Neural cell (in vitro differentiated cells): ENCODE measurements around the gene PERM1.

Experiments used
- EP300 ChIP-seq: fragments of 450-650 bp; conservative IDR thresholded peaks from 2 replicates; pipeline ENCODE4 v1.6.1; 2014; ENCODE audit warnings: antibody characterized with exemption, mild to moderate bottlenecking, moderate library complexity; ENCODE audit not compliant: poor library complexity, severe bottlenecking
- EZH2 ChIP-seq: fragments of 200-600, 300-800 bp; shearing (Covaris generic), sonication (generic); IDR thresholded peaks from 2 replicates; pipeline ENCODE4 v1.6.1; 2014; ENCODE audit warnings: antibody characterized with exemption, low read length, borderline replicate concordance, mild to moderate bottlenecking; ENCODE audit not compliant: insufficient read depth, poor library complexity, severe bottlenecking
- POLR2AphosphoS5 ChIP-seq: IDR thresholded peaks from 2 replicates; pipeline ENCODE4 v1.6.1; 2012
- RAD21 ChIP-seq: fragments of 450-650 bp; conservative IDR thresholded peaks from 2 replicates; pipeline ENCODE4 v1.6.1; 2014; ENCODE audit warnings: antibody characterized with exemption, mild to moderate bottlenecking, moderate library complexity
- REST ChIP-seq: IDR thresholded peaks from 2 replicates; pipeline ENCODE4 v1.6.1; 2012; ENCODE audit warnings: borderline replicate concordance
- SMC3 ChIP-seq: fragments of 450-650 bp; conservative IDR thresholded peaks from 2 replicates; pipeline ENCODE4 v1.6.1; 2014; ENCODE audit warnings: antibody characterized with exemption, mild to moderate bottlenecking, moderate library complexity; ENCODE audit not compliant: poor library complexity
- TF ChIP-seq, protein P1 (sequence below): fragments of 450-650 bp; IDR thresholded peaks from 2 replicates; pipeline ENCODE4 v1.5.1; 2014; ENCODE audit warnings: antibody characterized with exemption, mild to moderate bottlenecking, moderate library complexity; ENCODE audit not compliant: poor library complexity, severe bottlenecking

DNA sequence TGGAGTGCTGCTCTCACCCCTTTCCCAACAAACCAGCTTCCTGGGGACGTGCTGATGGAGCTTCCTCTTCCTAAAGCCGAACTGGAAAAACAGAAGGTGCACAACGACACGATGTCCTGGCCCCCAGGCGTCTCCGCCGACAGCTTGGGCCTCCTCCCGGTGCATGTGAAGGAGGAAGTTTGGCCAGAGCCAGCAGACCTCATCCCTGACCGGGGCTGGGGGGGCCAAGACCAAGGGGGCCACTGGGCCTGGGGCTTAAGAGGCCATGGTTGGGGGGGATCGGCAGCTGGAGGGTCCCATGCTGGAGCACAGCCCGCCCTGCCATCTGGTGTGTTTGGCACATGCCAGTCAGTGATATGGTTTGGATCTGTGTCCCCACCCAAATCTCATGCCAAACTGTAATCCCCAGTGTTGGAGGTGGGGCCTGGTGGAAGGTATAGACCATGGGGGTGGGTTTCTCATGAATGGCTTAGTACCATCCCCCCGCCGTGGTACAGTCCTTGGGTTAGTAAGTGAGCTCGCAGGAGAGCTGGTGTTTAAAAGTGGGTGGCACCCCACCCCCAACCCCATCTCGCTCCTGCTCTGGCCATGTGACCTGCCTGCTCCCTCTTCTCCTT is 11.6 kb upstream of the PERM1 start:
- TF ChIP-seq RAD21 (no peak), EP300 (no peak), POLR2AphosphoS5 (no peak), SMC3 (no peak), EZH2 (no peak), REST (no peak)
- TF ChIP-seq, protein P1, sequence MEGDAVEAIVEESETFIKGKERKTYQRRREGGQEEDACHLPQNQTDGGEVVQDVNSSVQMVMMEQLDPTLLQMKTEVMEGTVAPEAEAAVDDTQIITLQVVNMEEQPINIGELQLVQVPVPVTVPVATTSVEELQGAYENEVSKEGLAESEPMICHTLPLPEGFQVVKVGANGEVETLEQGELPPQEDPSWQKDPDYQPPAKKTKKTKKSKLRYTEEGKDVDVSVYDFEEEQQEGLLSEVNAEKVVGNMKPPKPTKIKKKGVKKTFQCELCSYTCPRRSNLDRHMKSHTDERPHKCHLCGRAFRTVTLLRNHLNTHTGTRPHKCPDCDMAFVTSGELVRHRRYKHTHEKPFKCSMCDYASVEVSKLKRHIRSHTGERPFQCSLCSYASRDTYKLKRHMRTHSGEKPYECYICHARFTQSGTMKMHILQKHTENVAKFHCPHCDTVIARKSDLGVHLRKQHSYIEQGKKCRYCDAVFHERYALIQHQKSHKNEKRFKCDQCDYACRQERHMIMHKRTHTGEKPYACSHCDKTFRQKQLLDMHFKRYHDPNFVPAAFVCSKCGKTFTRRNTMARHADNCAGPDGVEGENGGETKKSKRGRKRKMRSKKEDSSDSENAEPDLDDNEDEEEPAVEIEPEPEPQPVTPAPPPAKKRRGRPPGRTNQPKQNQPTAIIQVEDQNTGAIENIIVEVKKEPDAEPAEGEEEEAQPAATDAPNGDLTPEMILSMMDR, result no peak
